NCI-H1694 treated with DMSO at 0.1 percent for 48 hours (cell line): ENCODE results near the gene OR11L1.

Experiments used
- DNase-seq: peaks from one replicate; lab custom pipeline; 2025; lab: John Stamatoyannopoulos, UW

Gene OR11L1, protein sequence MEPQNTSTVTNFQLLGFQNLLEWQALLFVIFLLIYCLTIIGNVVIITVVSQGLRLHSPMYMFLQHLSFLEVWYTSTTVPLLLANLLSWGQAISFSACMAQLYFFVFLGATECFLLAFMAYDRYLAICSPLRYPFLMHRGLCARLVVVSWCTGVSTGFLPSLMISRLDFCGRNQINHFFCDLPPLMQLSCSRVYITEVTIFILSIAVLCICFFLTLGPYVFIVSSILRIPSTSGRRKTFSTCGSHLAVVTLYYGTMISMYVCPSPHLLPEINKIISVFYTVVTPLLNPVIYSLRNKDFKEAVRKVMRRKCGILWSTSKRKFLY

DNA sequence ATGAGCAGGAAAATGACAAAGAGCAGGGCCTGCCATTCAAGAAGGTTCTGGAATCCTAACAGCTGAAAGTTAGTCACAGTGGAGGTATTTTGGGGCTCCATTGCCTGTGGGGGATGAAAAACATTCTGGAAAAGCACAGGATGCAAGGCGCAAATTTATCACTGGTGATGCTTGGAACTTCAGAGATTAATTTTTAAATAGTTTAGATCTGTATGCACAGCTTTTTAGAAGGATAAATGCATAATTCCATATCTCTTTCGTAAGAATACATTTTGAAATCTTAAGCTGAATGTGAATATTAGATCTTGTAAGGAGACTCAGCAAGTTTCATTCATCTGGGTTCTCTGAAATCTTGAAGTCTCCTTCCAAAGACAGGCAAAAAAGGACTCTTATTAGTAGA lies at the start of gene OR11L1:
Gene OR11L1 (minus strand): TSS at position 101 of the 400 bp plus-strand sequence. CDS start 0 bp downstream, at position 101.
- no peak for DNase-seq

DNA sequence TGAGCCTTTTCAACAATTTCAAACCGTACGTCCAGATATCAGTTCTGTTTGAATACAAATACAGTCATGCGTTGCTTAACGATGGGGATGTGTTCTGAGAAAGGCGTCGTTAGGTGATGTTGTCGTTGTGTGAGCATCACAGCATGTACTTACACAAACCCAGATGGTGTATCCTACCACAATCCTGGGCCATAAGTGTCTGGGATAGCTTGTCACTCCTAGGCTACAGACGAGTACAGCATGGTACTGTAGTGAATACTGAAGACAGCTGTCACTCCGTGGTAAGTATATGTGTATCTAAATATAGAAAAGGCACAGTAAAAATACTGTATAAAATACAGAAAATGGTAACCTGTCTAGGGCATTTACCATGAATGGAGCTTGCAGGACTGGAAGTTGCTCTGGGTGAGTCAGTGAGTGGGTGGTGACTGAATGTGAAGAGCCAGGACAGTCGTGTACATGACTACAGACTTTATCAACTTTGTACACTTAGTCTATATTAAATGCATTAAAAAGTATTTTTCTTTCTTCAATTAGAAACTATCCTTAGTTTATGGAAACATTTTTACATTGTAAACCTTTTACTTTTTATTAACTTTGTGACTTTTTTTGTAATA lies 43.2 kb upstream of the OR11L1 start:
- DNase-seq = no peak

DNA sequence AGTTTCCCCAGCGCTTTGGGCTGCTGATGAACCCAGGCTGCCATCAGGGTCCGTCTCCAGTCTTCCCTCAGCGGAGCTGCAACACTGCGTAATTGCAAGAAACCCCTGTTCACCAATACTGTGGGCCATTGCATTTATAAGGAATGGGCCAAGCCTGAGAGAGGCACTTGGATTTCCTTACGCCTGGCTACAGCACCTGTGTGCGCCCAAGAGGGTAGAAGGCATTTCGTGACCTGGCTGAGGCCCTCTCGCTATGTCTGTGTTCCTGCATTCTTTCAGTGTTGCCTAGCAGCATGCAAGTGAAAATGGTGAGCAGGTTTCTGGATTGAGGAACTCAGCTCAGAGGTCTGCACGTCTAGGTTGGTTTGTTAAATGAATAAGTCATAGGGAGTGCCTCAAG lies 41.6 kb upstream of the OR11L1 start:
- no peak for DNase-seq

DNA sequence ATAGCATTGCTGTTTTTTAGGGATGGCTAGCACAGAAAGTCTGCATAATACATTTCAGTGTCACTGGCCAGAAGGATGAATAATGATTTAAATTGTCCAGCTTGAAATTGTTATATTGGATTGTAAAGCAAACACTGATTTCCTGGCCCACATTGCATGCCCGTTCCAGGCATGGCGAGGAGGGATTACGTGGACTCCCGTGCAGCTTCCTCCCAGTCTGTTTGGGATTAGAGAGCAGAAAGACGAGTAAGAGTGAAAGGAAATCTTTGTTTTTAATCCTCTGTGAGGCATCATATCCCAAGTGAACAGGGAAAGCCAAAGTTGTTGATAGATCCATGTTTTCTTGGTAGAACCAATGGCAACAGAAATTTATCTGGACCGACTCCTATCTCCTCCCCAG lies 23.7 kb upstream of the OR11L1 start:
- no peak for DNase-seq

DNA sequence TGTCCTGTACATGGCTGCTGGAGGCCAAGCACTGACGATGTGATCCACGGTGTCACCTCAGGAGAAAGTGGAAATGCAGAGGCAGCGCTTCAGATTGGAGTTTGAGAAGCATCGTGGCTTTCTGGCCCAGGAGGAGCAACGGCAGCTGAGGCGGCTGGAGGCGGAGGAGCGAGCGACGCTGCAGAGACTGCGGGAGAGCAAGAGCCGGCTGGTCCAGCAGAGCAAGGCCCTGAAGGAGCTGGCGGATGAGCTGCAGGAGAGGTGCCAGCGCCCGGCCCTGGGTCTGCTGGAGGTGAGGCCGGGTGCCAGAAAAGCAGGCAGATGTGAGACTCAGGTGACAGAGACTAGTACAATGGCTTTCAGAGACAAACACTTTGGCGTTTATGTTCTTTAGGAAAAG lies 22.9 kb upstream of the OR11L1 start:
- no peak for DNase-seq

DNA sequence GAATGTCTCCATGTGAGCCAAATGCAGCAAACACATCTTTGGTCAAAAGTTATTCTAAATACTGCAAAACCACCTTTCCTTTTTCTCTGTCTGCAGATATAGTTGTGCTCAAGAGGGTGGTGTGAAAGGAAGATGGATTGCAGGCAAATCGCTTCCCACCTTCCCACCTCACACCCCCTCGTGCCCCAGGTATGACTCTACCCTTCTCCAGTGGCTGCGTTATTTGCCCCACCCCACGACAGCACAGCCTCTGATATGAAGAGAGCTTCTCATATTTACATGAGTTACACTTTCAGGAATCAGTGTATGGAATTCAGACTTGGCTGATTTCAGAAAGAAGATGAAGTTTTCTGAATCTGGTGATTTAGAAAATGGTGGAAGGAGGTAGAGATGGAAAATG lies 21.1 kb upstream of the OR11L1 start:
- DNase-seq = no peak

DNA sequence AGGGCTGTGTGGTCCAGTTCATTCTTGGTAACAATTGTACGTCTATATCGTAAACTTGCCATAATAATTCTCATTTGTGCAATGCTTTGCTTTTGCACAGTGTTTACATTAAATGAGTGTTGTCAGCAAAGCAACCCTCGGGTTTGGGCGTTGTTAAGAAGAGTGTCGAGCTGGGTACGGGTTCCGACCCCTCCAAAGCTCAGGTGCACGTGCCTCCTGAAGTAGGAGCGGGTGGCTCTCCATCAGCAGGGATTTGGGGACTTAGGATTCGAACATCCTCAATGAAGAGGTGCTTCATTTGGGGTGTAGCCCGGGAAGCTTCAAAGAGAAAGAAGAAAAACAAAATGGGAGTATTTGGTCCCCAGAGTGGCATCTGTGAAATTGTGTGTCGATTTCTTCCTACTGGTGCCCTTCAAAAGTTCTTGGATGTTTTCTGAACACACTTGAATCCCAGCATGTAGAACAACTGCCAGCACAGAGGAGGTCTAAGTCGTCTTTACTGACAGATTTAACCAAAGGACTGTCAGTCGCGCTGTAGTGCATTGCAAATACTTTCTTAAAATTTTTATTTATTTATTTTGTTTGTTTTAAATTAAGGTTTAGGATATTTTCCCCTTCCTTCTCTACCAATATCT lies 16.4 kb upstream of the OR11L1 start:
- no peak for DNase-seq

DNA sequence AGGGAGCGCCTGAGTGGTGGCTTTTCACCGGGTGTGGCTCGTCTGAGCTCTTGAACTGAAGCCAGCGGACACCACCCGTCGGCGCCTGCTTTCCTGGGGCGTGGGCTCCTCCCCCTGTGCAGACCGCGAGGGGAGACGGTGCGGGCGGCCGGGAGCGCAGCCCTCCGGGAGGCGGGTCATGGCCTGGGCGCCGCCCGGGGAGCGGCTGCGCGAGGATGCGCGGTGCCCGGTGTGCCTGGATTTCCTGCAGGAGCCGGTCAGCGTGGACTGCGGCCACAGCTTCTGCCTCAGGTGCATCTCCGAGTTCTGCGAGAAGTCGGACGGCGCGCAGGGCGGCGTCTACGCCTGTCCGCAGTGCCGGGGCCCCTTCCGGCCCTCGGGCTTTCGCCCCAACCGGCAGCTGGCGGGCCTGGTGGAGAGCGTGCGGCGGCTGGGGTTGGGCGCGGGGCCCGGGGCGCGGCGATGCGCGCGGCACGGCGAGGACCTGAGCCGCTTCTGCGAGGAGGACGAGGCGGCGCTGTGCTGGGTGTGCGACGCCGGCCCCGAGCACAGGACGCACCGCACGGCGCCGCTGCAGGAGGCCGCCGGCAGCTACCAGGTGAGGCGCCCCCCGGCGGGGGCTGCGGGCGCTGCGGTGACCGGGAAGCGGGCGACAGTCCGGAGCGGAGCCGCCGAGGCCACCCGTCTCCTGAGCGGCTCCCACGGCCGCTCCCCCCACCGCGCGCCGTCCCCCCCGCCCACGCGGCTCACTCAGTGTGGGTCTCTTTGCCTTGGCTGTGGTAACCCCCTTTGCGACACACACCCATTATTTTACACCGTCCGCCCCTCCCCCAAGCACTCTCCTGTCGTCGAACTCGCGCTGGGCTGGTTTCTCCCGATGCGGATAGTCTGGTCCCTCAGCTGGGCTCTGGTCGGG lies 15.6 kb upstream of the OR11L1 start, which contains the start of gene TRIM58:
Gene TRIM58 (plus strand): TSS at position 119 of the 916 bp plus-strand sequence. CDS start 60 bp downstream, at position 179.
- DNase-seq = no peak

DNA sequence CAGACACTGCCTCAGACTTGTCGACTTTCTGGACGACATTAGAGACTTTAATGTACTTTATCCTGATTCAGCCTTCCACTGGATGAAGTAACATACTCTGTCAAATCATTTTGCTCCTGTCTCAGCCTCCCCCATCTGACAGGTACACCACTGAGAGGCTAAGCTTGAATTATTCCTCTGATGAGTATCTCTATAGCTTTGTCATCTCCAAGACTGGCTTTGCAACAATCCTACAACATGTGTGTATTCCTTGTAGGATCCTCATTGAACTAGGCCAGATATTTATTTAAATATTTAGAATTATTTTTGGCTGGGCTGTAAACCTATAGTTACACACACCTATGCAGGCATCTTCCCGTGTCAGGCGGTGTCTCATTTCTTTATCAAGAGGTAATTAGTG lies 14.2 kb upstream of the OR11L1 start:
- no peak for DNase-seq

DNA sequence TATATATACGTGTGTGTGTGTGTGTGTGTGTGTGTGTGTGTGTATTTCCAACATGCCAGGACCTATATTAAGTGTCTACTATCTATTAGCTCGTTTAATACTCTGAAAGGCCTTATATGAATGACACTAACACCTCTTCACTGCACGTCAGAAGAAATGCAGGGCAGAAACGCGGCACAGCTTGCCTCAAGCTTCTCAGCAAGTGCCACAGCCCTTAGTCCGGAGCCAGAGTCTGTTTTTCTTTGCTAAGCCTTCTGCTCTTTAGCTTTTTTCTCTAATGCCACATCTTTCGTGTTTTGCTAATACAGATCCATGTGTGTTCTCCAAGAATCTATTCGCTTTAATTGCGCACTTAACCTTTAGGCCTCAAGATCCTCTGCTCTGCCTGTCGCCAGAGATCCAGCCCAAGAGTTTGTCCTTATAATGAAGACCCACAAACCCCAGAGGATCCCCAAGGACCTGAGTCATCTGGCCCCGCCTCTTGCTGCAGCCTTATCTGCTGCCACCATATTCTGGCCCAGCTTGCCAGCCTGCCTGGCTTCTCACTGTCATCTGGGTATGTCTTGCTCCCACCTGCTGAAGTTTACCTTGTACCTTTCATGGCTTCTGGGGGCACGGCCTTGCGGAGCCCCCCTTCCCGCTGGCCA lies 13.3 kb upstream of the OR11L1 start:
- DNase-seq = no peak

DNA sequence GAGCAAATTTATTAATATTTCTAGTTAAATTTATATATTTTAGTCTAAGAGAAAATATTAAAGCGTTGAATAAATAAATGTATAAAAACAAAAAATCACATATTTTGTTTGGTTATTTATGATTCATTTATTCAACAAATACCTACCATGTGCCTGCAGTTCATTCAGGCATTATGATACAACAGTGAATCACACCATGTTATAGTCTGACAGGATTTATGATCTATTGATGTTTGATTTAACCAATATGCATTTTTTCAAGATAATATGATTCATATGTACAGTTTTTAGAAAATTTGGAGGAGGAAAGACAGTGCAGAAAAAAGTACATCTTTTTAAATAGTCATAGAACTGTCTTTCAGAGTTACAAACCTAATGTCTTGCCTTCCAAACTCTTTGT lies 7.9 kb upstream of the OR11L1 start:
- no peak for DNase-seq

DNA sequence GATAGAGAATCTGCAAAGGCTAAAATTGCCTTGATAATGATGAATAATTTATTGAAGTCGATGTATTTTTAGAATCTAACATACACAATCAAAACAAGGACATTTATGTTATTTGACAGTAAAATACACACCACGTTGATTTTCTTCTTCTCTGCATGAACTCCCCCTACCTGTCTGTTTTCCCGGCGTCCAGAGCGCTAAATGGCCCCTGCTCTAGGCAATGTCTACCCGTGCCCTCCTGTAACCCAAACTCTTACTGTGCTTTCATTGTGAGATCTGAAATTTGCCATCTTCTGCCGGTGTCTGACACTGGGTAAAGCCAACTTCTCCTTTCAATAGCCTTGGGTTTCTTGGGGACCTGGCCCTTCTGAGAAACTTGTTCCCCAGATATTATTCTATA lies 6.7 kb upstream of the OR11L1 start:
- no peak for DNase-seq

DNA sequence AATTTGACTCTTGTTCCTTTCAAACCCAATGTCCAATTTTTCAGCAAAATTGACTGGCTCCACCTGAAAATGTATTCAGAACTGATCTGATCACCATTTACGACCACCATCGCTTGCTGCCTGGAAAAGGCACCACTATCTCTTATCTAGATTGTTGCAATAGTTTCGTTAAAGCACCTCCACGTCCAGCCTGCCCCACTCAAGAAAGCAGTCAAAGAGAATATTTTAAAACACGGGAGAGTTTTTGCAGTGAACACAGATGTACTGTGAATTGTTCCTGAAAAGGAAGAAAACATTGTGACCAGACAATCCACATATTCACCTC lies 4.0 kb upstream of the OR11L1 start:
- no peak for DNase-seq

DNA sequence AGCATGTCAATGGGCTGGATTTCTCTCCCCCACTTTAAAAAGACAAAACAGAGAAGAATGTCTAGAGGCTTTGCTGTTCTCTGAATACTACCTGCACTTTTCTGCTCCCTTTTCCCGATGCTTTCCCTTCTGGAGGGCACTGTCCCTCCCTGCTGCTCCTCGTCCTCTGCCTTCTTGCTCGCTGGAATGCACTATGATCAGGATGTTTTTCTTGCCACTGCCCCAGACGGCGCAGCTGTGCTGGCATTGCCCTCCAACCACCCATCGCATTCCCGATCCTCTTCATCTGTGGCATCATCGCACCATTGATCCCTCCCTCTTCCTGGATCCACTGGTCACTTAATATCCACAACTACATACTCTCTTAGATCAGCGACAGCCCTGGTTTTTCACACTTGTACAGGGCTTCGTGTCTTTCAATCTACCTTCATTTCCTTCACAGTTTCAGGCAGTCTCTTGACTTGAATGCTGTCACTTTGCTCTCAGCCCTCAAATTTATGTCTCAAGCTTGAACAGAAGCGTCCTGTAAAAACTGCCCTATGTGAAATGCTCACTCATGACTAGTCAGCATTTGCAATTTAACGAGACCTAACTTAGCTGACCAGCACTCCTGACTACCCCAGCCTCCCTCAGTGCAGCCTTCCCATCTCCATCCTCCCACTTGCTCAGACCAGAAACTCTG lies 3.5 kb upstream of the OR11L1 start:
- DNase-seq = no peak

DNA sequence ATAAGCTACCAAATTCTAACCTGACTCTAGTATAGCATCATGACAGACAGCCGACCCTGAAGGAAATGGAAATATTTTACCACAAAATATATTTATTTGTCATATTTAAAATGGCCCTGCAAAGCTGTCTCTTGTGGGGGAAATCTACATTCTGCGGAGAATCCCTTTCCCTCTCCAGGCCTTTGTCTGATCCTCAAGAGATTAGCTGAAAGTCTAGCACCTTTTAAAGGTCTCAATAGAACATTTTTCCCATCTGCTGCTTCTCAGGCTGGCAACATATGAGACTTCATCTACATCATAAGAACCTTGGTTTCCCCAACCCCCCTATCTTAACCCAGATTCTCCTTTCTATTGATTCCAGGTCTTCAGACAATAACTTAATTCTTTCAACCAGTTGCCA lies 1.7 kb upstream of the OR11L1 start:
- no peak for DNase-seq

DNA sequence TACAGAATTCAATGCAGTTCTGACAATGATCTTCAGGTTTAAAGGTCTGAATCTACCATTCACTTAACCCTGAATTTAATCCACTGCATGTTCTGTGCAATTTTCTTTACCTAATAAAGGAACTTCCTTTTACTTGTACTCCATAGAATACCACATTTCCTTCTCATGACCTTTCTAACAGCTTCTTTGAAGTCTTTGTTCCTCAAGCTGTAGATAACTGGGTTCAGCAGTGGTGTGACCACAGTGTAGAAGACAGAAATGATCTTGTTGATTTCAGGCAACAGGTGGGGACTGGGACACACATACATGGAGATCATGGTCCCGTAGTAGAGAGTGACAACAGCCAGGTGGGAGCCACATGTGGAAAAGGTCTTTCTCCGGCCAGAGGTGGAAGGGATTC lies 878 bp downstream of the OR11L1 start:
- DNase-seq = no peak

DNA sequence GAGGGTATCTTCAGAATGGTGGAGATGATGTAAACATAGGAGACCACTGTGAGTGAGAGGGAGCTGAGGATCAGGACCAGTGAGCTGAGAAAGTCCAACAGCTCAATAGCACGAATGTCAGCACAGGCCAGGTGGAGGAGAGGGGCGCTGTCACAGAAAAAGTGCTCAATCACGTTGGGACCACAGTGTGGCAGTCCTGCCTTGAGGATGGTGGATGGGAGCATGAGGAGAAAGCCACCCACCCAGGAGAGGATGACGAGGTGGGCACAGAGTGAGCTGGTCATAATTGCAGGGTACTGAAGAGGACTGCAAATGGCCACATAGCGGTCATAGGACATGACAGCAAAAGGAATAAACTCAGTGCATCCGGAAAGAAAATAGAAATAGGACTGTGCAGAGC lies 8.1 kb downstream of the OR11L1 start:
- DNase-seq = no peak

DNA sequence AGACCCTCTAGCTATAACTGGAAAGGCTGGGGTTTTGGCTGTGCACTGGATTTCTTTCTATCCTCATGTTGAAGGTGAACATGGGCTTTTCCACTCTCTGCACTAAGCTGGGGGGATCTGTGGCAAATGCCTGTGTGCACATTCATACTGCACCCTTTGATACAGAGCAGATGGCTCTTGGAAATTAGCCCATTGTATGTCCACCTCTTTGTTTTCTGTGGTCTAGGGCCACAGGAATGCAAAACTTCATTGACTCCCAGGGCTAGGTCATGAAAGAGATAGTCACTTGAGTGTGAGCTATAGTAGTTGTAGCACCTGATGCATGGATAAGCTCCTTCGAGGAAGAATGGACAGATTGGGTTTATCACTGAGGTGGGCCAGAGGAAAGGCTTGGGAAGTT lies 12.0 kb downstream of the OR11L1 start:
- no peak for DNase-seq

DNA sequence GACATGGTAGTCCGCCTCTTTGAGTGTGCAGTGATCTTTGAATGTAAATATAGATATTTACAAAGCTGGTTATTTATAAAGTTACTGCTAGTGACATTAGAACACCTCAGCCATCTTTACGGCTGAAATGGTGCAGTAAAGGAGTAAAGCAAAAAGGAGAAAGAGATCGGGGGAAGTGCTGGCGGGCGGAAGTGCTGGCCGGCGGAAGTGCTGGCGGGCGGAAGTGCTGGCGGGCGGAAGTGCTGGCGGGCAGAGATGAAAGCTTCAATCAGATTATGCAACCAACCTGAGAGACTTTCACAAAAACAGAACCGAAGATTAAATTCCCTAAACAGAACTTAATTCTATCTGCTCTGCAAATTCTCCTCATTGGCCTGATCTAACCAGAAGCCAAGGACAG lies 16.3 kb downstream of the OR11L1 start:
- DNase-seq = no peak

DNA sequence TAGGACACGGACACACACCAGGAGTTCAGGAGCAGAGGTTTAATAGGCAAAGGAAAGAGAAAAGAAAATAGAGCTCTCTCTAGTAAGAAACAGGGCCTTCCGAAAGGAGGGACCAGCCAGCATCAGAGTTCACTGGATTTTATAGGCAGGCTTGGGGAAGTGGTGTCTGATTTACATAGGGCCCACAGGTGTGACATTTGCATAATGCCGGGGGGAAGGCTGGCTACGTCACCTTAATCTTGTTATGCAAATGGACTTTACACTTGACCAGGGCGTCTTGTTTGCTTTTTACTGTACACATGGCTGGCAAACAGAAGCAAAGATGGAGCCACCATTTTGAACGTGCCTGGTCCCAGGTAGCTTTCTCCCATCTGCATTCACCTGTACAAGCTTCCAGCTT lies 17.7 kb downstream of the OR11L1 start, which contains the start of gene OR14A16:
Gene OR14A16 (minus strand): TSS at position 97 of the 400 bp plus-strand sequence. CDS start 8,390 bp downstream, outside the sequence.
- no peak for DNase-seq

DNA sequence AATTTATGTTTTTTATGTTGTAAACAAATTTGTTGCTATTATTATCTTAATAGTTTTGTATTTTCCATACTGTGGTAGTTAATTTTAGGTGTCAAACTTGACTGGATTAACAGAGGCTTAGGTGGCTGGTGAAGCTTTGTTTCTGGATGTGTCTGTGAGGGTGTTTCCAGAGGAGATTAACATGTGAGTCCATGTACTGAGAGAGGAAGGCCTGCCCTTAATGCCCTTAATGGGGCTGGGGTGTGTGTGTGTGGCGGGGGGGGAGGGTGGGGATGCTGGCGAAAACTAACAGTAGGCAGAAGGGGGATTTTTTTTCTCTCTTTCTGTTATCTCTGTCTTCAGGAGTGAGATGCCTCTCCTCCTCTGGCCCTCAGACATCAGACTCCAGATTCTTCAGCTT lies 19.6 kb downstream of the OR11L1 start:
- no peak for DNase-seq
